Measurements from ENCODE around the gene ANKRD9. TPM values are rescaled to one million over a fixed set of nuclear protein-coding genes. Genes with fewer than 3 reads are reported as not detected.

ANKRD9 gene
- total and polyA plus RNA-seq, 3 experiments from 2014 or later: 1.3 to 12.1 (median 10.1) TPM

- no peaks in the 10 kb centered on the region for H3K9me3 ChIP-seq (ENCODE audit: low read length)
- CTCF ChIA-PET: interaction anchor here (0.9 to 2.3 kb wide), 3 partner anchors 14 to 195 kb away, joined by 3 to 10 read pairs (median 4); no protein-coding TSS in a partner anchor
Observed at GRCh38 chr14:102511538-102511937, 2.0 kb upstream of the ANKRD9 start.

GRCh38 chr14:102510616-102511520 is 1.3 kb upstream of the ANKRD9 start:
- H3K27ac Mint-ChIP-seq: peak overlapping the region in 6 of 8 donors; percentile 8 to 83 (median 34)
- peaks cover 6 to 9% of the 10 kb centered on the region in 2 donors for H3K27me3 Mint-ChIP-seq
- H3K27me3 ChIP-seq (ENCODE audit: insufficient read depth, low read length, poor library complexity, severe bottlenecking): no peaks in the 10 kb centered on the region
- no peaks in the 10 kb centered on the region for H3K9me3 ChIP-seq (ENCODE audit: low read length)
- CTCF ChIA-PET: interaction anchor here (0.9 to 2.3 kb wide), 5 partner anchors 12 to 194 kb away, joined by 3 to 10 read pairs (median 6); no protein-coding TSS in a partner anchor
- peaks cover 0 to 1% (median 0%) of the 10 kb centered on the region in 3 donors for H3K36me3 Mint-ChIP-seq
- H3K4me1 Mint-ChIP-seq: peaks cover 8 to 23% (median 11%) of the 10 kb centered on the region in 3 donors
- no peaks in the 10 kb centered on the region for H3K36me3 ChIP-seq (ENCODE audit: insufficient read depth, low read length)
- H3K9me3 Mint-ChIP-seq: no peaks in the 10 kb centered on the region
- peaks cover 13% of the 10 kb centered on the region for H3K4me1 ChIP-seq (ENCODE audit: insufficient read depth, low read length)
- DNase-seq: peak in 1 of 5 donors; percentile 21
- H3K27ac ChIP-seq (ENCODE audit: low read depth, low read length): peak overlapping the region; percentile 22
- H3K4me3 ChIP-seq (ENCODE audit: low read length): peak overlapping the region; percentile 58
- H3K4me3 Mint-ChIP-seq: peak overlapping the region; percentile 79 to 93 (median 87)
- POLR2A ChIA-PET: interaction anchor here (0.5 kb wide), 1 partner anchor 45 kb away, joined by 3 read pairs; no protein-coding TSS in a partner anchor

More at GRCh38 chr14:102511538-102511937, 2.0 kb upstream of the ANKRD9 start:
- Mint-ChIP-seq H3K27ac (peak overlapping the region in 1 of 8 donors; percentile 70), H3K9me3 (no peaks in the 10 kb centered on the region), H3K36me3 (peaks cover 0 to 1% (median 0%) of the 10 kb centered on the region in 3 donors), H3K27me3 (peaks cover 6 to 12% of the 10 kb centered on the region in 2 donors), H3K4me3 (peak overlapping the region in 5 of 7 donors; percentile 41 to 74 (median 53)), H3K4me1 (peaks cover 13 to 27% (median 14%) of the 10 kb centered on the region in 3 donors)
- Histone ChIP-seq H3K36me3 (ENCODE audit: insufficient read depth, low read length) (no peaks in the 10 kb centered on the region), H3K4me3 (ENCODE audit: low read length) (no peak overlapping the region), H3K4me1 (ENCODE audit: insufficient read depth, low read length) (peaks cover 13% of the 10 kb centered on the region), H3K27ac (ENCODE audit: low read depth, low read length) (no peak overlapping the region), H3K27me3 (ENCODE audit: insufficient read depth, low read length, poor library complexity, severe bottlenecking) (no peaks in the 10 kb centered on the region)
- POLR2A ChIA-PET: no interaction called here
- DNase-seq: no peak

GRCh38 chr14:102508774-102509745 is 516 bp downstream of the ANKRD9 start:
- Mint-ChIP-seq H3K36me3 (peaks cover 0 to 1% (median 0%) of the 10 kb centered on the region in 3 donors), H3K4me1 (peaks cover 8 to 23% (median 11%) of the 10 kb centered on the region in 3 donors), H3K27ac (peak overlapping the region in 7 of 8 donors; percentile 17 to 95 (median 69)), H3K9me3 (no peaks in the 10 kb centered on the region), H3K4me3 (peak overlapping the region; percentile 52 to 86 (median 67)), H3K27me3 (peaks cover 4 to 6% of the 10 kb centered on the region in 2 donors)
- H3K36me3 ChIP-seq (ENCODE audit: insufficient read depth, low read length): no peaks in the 10 kb centered on the region
- H3K9me3 ChIP-seq (ENCODE audit: low read length): no peaks in the 10 kb centered on the region
- POLR2A ChIA-PET: no interaction called here
- DNase-seq: peak in 4 of 5 donors; percentile 21 to 69 (median 42)
- H3K27me3 ChIP-seq (ENCODE audit: insufficient read depth, low read length, poor library complexity, severe bottlenecking): no peaks in the 10 kb centered on the region
- H3K4me1 ChIP-seq (ENCODE audit: insufficient read depth, low read length): peaks cover 13% of the 10 kb centered on the region
- peak overlapping the region; percentile 39 for H3K27ac ChIP-seq (ENCODE audit: low read depth, low read length)
- CTCF ChIA-PET: interaction anchor here (0.7 to 1.7 kb wide), 6 partner anchors 7 to 192 kb away, joined by 3 to 8 read pairs (median 4); no protein-coding TSS in a partner anchor
- no peak overlapping the region for H3K4me3 ChIP-seq (ENCODE audit: low read length)

- H3K27ac Mint-ChIP-seq: peak overlapping the region in 5 of 8 donors; percentile 29 to 88 (median 69)
- peak overlapping the region; percentile 39 for H3K27ac ChIP-seq (ENCODE audit: low read depth, low read length)
- no peaks in the 10 kb centered on the region for H3K9me3 ChIP-seq (ENCODE audit: low read length)
- POLR2A ChIA-PET: interaction anchor here (0.6 kb wide), 1 partner anchor 7 kb away, joined by 4 read pairs; no protein-coding TSS in a partner anchor
- H3K9me3 Mint-ChIP-seq: no peaks in the 10 kb centered on the region
- H3K4me1 ChIP-seq (ENCODE audit: insufficient read depth, low read length): peaks cover 13% of the 10 kb centered on the region
- H3K27me3 Mint-ChIP-seq: peaks cover 0 to 3% of the 10 kb centered on the region in 2 donors
- H3K36me3 Mint-ChIP-seq: peaks cover 0 to 1% (median 0%) of the 10 kb centered on the region in 3 donors
- no peak for DNase-seq
- H3K4me3 Mint-ChIP-seq: peak overlapping the region; percentile 60 to 80 (median 67)
- no peaks in the 10 kb centered on the region for H3K27me3 ChIP-seq (ENCODE audit: insufficient read depth, low read length, poor library complexity, severe bottlenecking)
- H3K4me1 Mint-ChIP-seq: peaks cover 8 to 23% (median 11%) of the 10 kb centered on the region in 3 donors
- CTCF ChIA-PET: interaction anchor here (0.9 to 1.2 kb wide), 2 partner anchors 8 to 16 kb away, joined by 3 to 4 read pairs; no protein-coding TSS in a partner anchor
- no peaks in the 10 kb centered on the region for H3K36me3 ChIP-seq (ENCODE audit: insufficient read depth, low read length)
- H3K4me3 ChIP-seq (ENCODE audit: low read length): no peak overlapping the region
Observed at GRCh38 chr14:102508410-102508773, 1.2 kb downstream of the ANKRD9 start.

GRCh38 chr14:102507857-102508312 is 1.7 kb downstream of the ANKRD9 start:
- H3K9me3 ChIP-seq (ENCODE audit: low read length): no peaks in the 10 kb centered on the region
- no peaks in the 10 kb centered on the region for H3K27me3 ChIP-seq (ENCODE audit: insufficient read depth, low read length, poor library complexity, severe bottlenecking)
- H3K9me3 Mint-ChIP-seq: no peaks in the 10 kb centered on the region
- ChIA-PET POLR2A (interaction anchor here (0.6 kb wide), 1 partner anchor 8 kb away, joined by 4 read pairs; no protein-coding TSS in a partner anchor), CTCF (interaction anchor here (0.9 to 1.2 kb wide), 2 partner anchors 8 to 17 kb away, joined by 3 to 4 read pairs; no protein-coding TSS in a partner anchor)
- H3K36me3 Mint-ChIP-seq: peaks cover 0 to 1% (median 0%) of the 10 kb centered on the region in 3 donors
- peak overlapping the region; percentile 22 to 79 (median 67) for H3K4me3 Mint-ChIP-seq
- no peak for DNase-seq
- no peaks in the 10 kb centered on the region for H3K27me3 Mint-ChIP-seq
- peaks cover 13% of the 10 kb centered on the region for H3K4me1 ChIP-seq (ENCODE audit: insufficient read depth, low read length)
- H3K36me3 ChIP-seq (ENCODE audit: insufficient read depth, low read length): no peaks in the 10 kb centered on the region
- peak overlapping the region in 7 of 8 donors; percentile 14 to 93 (median 69) for H3K27ac Mint-ChIP-seq
- peak overlapping the region; percentile 39 for H3K27ac ChIP-seq (ENCODE audit: low read depth, low read length)
- no peak overlapping the region for H3K4me3 ChIP-seq (ENCODE audit: low read length)
- peaks cover 8 to 23% (median 11%) of the 10 kb centered on the region in 3 donors for H3K4me1 Mint-ChIP-seq

GRCh38 chr14:102507081-102507856 is 2.3 kb downstream of the ANKRD9 start:
- no peak for DNase-seq
- Mint-ChIP-seq H3K27me3 (no peaks in the 10 kb centered on the region), H3K27ac (no peak overlapping the region), H3K4me1 (peaks cover 8 to 23% (median 11%) of the 10 kb centered on the region in 3 donors), H3K4me3 (peak overlapping the region in 1 of 7 donors; percentile 56), H3K9me3 (no peaks in the 10 kb centered on the region), H3K36me3 (peaks cover 0 to 1% (median 0%) of the 10 kb centered on the region in 3 donors)
- Histone ChIP-seq H3K4me3 (ENCODE audit: low read length) (no peak overlapping the region), H3K36me3 (ENCODE audit: insufficient read depth, low read length) (no peaks in the 10 kb centered on the region), H3K27me3 (ENCODE audit: insufficient read depth, low read length, poor library complexity, severe bottlenecking) (no peaks in the 10 kb centered on the region), H3K27ac (ENCODE audit: low read depth, low read length) (no peak overlapping the region), H3K4me1 (ENCODE audit: insufficient read depth, low read length) (peaks cover 13% of the 10 kb centered on the region), H3K9me3 (ENCODE audit: low read length) (no peaks in the 10 kb centered on the region)
- POLR2A ChIA-PET: no interaction called here
- CTCF ChIA-PET: interaction anchor here (0.9 to 1.0 kb wide), 2 partner anchors 9 to 17 kb away, joined by 4 read pairs; no protein-coding TSS in a partner anchor
